HG03025 (cell line): ENCODE results near the gene BLOC1S4.

Experiments
- ATAC-seq: cut with Tn5 transposase; IDR thresholded peaks from one replicate; pipeline ENCODE4 v1.9.1; 2021; ENCODE audit warnings: mild to moderate bottlenecking, moderate library complexity; ENCODE audit not compliant: unreplicated experiment, low FRiP score

BLOC1S4 gene

DNA sequence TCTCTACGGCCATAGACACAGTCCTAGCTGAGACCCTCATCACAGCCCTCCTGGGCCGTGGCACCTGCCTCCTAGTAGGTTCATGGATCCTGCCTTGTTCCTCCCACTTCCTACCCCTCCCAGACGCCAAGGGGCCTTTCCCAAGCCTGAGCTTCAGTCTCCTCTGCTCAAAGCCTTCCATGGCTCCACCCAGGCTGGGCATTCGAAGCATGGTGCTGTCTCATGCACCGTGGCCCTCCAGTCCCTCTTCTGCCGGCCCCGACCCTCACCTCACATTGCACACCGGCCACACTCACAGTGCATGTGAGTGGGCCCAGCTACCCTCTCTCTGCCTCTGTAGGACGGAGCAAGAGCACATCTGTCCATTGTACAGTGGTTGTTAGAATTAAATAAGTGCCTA is 44.9 kb downstream of the BLOC1S4 start:
- ATAC-seq, result no peak

DNA sequence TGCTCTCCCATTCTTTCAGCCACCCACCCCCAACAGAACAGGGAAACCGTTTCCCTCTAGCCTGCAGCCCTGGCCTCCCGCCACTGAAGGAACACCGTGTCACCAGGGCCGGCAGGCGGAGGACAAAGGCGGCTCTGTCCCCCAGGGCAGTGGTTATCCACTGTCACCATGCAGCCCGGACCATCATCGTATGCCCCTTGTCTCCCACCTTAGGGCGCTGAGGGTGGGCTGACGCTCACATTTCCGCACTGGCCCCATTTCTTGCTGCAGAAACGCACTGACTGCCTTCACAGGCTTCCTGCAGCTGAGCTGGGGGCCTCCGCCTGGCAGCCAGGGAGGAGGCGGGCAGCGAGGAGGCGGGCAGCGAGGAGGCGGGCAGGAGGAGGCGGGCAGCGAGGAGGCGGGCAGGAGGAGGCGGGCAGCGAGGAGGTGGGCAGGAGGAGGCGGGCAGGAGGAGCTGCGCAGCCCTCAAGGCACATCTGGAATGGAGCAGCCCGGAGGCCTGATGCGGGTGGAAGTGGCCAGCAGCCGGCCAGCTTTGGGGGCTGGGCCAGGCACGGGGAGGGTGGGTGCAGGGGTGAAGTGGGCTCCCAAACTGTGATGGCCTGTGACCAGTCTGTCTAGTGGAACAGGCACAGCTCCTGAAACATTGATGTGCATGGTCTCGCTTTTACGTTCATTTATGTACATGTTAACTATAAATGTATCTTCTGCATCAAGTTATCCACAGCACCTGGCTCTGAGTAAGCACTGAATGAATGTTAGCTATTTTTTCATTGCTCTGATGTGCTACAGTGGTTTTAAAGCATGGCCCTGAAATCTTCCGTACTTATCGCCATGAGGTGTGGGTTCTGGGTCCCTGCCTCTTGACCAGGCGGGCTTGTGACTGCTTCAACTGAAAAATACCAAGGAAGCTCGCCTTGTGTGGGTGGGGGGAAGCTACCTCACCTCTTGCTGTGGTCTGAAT is 46.0 kb downstream of the BLOC1S4 start:
- ATAC-seq, result no peak

DNA sequence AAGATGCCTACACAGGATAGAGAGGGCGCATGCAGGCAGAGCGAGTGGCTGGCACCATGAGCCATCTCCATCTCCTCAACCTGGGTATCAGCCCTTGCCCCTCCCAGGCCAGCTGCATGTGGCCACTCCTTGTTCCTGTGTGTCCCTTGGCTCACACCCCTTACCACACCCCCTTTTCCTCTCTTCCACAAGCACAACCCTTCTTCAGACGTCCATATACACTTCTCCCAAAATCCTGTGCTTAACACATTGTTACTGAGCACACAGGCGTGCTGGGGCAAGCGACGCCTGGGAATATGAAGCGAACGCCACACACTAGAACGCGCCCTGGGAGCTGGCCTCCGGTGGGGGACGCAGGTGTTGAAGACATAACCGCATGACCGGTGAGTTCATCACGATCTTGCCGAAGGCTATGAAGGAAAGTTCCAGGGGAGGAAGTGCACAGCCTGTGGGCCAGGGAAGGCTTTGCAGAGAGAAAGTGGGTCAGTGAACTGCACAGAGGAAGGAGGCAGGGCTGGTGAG is 47.4 kb downstream of the BLOC1S4 start:
- no peak for ATAC-seq

DNA sequence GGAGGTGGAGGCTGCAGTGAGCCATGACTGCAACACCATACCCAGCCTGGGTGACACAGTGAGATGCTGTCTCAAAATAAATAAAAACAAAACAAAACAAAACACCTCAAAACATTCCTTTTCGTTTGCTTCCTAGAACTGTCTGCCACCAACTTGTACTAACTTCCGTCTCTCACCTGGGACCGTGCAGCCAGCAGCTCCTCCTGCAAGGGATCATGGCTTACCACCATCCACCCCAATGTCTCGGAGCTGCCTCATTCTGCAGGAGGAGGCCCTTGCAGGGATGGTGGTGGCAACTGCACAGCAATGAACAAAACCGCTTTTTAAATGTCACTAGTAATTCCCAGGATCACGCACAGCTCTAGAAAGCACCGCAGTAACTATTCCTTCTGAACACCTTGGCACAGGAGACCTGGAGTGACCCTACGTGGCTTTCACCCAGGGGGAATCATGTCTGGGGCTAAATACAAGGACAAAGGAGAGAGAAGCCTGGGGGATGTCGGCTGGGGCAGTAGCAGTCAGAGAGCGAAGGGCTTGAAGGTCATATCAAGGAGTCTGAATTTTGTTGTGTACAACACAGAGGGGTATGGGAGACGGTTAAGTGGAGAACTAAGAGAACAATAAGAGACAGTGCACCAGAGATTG is 49.1 kb downstream of the BLOC1S4 start:
- no peak for ATAC-seq

DNA sequence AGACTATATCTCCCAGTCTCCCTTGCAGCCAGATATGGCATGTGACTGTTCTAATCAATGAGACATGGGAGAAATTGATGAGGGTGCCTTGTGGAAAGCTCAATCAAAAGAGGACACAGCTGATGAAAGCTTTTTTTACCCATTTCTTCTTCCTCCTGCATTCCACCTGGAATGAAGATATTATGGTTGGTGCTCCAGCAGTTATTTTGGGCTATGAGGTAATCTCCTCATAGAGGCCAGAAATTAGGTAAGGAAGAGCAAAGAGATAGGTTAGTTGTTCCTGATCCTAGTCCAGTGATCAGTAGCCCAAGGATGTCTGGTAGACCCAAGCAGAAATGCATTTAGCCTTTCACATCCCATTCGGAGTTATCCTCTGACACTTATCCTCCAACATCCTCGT is 49.7 kb downstream of the BLOC1S4 start:
- no peak for ATAC-seq
